GM23338 (cell line): Measurements from ENCODE around the gene COX6B1. TPM values are rescaled to one million over a fixed set of nuclear protein-coding genes. Genes with fewer than 3 reads are reported as not detected.
"Not testable (repeated sequence)": the region's sequence is repeated elsewhere in the genome, so short reads cannot be mapped to it uniquely, and the experiment has no call there.

Experiments used
- ATAC-seq: fragments of 200-7000 bp; cut with Tn5 transposase; 3 replicates; pipeline ENCODE4 v1.9.1; 2020
- DNase-seq: peaks from one replicate; pipeline ENCODE4 v3.0.0-alpha.2; 2015; ENCODE audit warnings: low spot score
- H2AFZ ChIP-seq: fragments of 200-600 bp; sonication (generic); 2 replicates; pipeline ENCODE4 v1.8.0; 2016; ENCODE audit warnings: antibody characterized with exemption, mild to moderate bottlenecking, moderate library complexity
- H3F3A ChIP-seq: fragments of 200-600 bp; sonication (generic); replicated peaks from 2 replicates; pipeline ENCODE4 v1.8.0; 2017; ENCODE audit warnings: antibody characterized with exemption, mixed run types, low read depth
- H3K27ac ChIP-seq: fragments of 200-600 bp; sonication (generic); 2 replicates; pipeline ENCODE4 v1.6.1; 2016; ENCODE audit warnings: low read depth
- H3K27me3 ChIP-seq: fragments of 200-600 bp; sonication (generic); 2 replicates; pipeline ENCODE4 v1.8.0; 2016; ENCODE audit warnings: mild to moderate bottlenecking, mixed run types, moderate library complexity; ENCODE audit not compliant: insufficient read depth
- H3K36me3 ChIP-seq: fragments of 200-600 bp; sonication (generic); 2 replicates; pipeline ENCODE4 v1.8.0; 2016; ENCODE audit warnings: mild to moderate bottlenecking; ENCODE audit not compliant: insufficient read depth
- H3K4me1 ChIP-seq: fragments of 200-600 bp; sonication (generic); 2 replicates; pipeline ENCODE4 v1.8.0; 2016; ENCODE audit warnings: mild to moderate bottlenecking, moderate library complexity; ENCODE audit not compliant: insufficient read depth
- H3K4me2 ChIP-seq: fragments of 200-600 bp; sonication (generic); 2 replicates; pipeline ENCODE4 v1.7.1; 2017; ENCODE audit warnings: mixed run types
- H3K4me3 ChIP-seq: fragments of 200-600 bp; sonication (generic); 2 replicates; pipeline ENCODE4 v1.6.1; 2016; ENCODE audit warnings: mixed run types
- H3K79me2 ChIP-seq: fragments of 200-600 bp; sonication (generic); replicated peaks from 2 replicates; pipeline ENCODE4 v1.8.0; 2017; ENCODE audit warnings: mild to moderate bottlenecking; ENCODE audit not compliant: insufficient read depth
- H3K9me2 ChIP-seq: fragments of 200-600 bp; sonication (generic); 2 replicates; pipeline ENCODE4 v1.8.0; 2017; ENCODE audit not compliant: insufficient read depth
- H4K20me1 ChIP-seq: fragments of 200-600 bp; sonication (generic); replicated peaks from 2 replicates; pipeline ENCODE4 v1.8.0; 2017; ENCODE audit warnings: mild to moderate bottlenecking; ENCODE audit not compliant: insufficient read depth
- H3K27ac Mint-ChIP-seq: 2 replicates; pipeline ENCODE4 v1.8.0; 2020; ENCODE audit warnings: inconsistent platforms, mild to moderate bottlenecking, moderate library complexity, mixed read lengths
- H3K27me3 Mint-ChIP-seq: 3 replicates; pipeline ENCODE4 v1.8.0; 2022; ENCODE audit warnings: low read depth, mild to moderate bottlenecking, moderate library complexity, mixed read lengths, inconsistent platforms; ENCODE audit not compliant: insufficient read depth, poor library complexity
- H3K36me3 Mint-ChIP-seq: 3 replicates; pipeline ENCODE4 v1.8.0; 2021; ENCODE audit warnings: low read depth, mild to moderate bottlenecking, inconsistent platforms, moderate library complexity, mixed read lengths
- H3K4me1 Mint-ChIP-seq: 3 replicates; pipeline ENCODE4 v1.8.0; 2020; ENCODE audit warnings: mild to moderate bottlenecking, inconsistent platforms, mixed read lengths
- H3K4me3 Mint-ChIP-seq: 3 replicates; pipeline ENCODE4 v1.8.0; 2021; ENCODE audit warnings: moderate library complexity, mild to moderate bottlenecking, inconsistent platforms, mixed read lengths
- H3K9me3 Mint-ChIP-seq: 3 replicates; pipeline ENCODE4 v1.8.0; 2020; ENCODE audit warnings: moderate library complexity, mild to moderate bottlenecking, inconsistent platforms, mixed read lengths
- EZH2 ChIP-seq: fragments of 200-600 bp; sonication (generic); IDR thresholded peaks from one replicate; pipeline ENCODE4 v1.8.0; 2017; ENCODE audit warnings: antibody characterized with exemption, mild to moderate bottlenecking, low read depth; ENCODE audit not compliant: unreplicated experiment
- EZH2phosphoT487 ChIP-seq: fragments of 200-600 bp; sonication (generic); IDR thresholded peaks from one replicate; pipeline ENCODE4 v1.8.1; 2018; ENCODE audit warnings: antibody characterized with exemption; ENCODE audit not compliant: unreplicated experiment
- STAT1 ChIP-seq: IDR thresholded peaks from one replicate; pipeline ENCODE4 v1.6.1; 2016; ENCODE audit warnings: antibody characterized with exemption; ENCODE audit not compliant: unreplicated experiment
- polyA plus RNA-seq: library from polyadenylated mRNA; unstranded; fragments of >200 nt; fragmentation: Nextera tagmentation; extraction: Ambion mirVana; gene quantifications from 2 replicates; pipeline ENCODE4 v1.2.1, GENCODE V29; 2016
- total RNA-seq: library from RNA; depleted of rRNA; stranded (reverse); fragments of >200 nt; shearing (Covaris generic); gene quantifications from 2 replicates; pipeline ENCODE4 v1.2.3, GENCODE V29; 2014
- TF ChIP-seq, protein P1 (sequence below), 2 experiments: fragments of 200-600 bp in 1 of 2; sonication (generic) in 1 of 2; conservative IDR thresholded peaks; 2 replicates each; pipeline versions ENCODE4 v1.5.1 to v1.6.1; 2016 to 2017; ENCODE audit warnings: antibody characterized with exemption in 2 of 2, low read depth in 2 of 2, mild to moderate bottlenecking in 2 of 2, moderate library complexity in 1 of 2
- TF ChIP-seq, protein P2 (sequence below): fragments of 250-450 bp; sonication (Bioruptor Pico); IDR thresholded peaks from 2 replicates; pipeline ENCODE4 v1.5.0; 2020; ENCODE audit warnings: mild to moderate bottlenecking, moderate library complexity

Gene COX6B1
- total and polyA plus RNA-seq, 2 experiments from 2014 or later, result 564 to 1,532 TPM

DNA sequence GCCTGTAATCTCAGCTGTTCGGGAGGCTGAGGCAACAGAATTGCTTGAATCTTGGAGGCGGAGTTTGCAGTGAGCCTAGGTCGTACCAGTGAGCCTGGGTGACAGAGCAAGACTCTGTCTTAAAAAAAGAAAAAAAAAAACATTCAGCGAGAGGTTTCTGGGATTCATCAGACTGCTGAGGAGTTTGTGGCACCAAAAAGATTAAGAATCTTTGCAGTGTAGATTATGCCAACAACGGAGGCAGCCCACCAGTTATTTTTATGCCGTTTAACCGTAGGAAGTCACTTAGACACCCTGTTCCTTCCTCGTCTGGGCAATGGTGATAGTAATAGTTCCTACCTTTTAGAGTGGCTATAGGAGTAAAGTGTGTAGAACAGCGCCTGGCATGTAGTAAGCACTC lies 2.5 kb downstream of the COX6B1 start (continued):
- TF ChIP-seq EZH2phosphoT487, result no peak
- TF ChIP-seq STAT1, result no peak
- TF ChIP-seq, protein P1, sequence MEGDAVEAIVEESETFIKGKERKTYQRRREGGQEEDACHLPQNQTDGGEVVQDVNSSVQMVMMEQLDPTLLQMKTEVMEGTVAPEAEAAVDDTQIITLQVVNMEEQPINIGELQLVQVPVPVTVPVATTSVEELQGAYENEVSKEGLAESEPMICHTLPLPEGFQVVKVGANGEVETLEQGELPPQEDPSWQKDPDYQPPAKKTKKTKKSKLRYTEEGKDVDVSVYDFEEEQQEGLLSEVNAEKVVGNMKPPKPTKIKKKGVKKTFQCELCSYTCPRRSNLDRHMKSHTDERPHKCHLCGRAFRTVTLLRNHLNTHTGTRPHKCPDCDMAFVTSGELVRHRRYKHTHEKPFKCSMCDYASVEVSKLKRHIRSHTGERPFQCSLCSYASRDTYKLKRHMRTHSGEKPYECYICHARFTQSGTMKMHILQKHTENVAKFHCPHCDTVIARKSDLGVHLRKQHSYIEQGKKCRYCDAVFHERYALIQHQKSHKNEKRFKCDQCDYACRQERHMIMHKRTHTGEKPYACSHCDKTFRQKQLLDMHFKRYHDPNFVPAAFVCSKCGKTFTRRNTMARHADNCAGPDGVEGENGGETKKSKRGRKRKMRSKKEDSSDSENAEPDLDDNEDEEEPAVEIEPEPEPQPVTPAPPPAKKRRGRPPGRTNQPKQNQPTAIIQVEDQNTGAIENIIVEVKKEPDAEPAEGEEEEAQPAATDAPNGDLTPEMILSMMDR (conservative IDR thresholded peaks at IDR 0.05; ENCODE audit: low read depth in 2 of 2), result no peak
- TF ChIP-seq, protein P2, sequence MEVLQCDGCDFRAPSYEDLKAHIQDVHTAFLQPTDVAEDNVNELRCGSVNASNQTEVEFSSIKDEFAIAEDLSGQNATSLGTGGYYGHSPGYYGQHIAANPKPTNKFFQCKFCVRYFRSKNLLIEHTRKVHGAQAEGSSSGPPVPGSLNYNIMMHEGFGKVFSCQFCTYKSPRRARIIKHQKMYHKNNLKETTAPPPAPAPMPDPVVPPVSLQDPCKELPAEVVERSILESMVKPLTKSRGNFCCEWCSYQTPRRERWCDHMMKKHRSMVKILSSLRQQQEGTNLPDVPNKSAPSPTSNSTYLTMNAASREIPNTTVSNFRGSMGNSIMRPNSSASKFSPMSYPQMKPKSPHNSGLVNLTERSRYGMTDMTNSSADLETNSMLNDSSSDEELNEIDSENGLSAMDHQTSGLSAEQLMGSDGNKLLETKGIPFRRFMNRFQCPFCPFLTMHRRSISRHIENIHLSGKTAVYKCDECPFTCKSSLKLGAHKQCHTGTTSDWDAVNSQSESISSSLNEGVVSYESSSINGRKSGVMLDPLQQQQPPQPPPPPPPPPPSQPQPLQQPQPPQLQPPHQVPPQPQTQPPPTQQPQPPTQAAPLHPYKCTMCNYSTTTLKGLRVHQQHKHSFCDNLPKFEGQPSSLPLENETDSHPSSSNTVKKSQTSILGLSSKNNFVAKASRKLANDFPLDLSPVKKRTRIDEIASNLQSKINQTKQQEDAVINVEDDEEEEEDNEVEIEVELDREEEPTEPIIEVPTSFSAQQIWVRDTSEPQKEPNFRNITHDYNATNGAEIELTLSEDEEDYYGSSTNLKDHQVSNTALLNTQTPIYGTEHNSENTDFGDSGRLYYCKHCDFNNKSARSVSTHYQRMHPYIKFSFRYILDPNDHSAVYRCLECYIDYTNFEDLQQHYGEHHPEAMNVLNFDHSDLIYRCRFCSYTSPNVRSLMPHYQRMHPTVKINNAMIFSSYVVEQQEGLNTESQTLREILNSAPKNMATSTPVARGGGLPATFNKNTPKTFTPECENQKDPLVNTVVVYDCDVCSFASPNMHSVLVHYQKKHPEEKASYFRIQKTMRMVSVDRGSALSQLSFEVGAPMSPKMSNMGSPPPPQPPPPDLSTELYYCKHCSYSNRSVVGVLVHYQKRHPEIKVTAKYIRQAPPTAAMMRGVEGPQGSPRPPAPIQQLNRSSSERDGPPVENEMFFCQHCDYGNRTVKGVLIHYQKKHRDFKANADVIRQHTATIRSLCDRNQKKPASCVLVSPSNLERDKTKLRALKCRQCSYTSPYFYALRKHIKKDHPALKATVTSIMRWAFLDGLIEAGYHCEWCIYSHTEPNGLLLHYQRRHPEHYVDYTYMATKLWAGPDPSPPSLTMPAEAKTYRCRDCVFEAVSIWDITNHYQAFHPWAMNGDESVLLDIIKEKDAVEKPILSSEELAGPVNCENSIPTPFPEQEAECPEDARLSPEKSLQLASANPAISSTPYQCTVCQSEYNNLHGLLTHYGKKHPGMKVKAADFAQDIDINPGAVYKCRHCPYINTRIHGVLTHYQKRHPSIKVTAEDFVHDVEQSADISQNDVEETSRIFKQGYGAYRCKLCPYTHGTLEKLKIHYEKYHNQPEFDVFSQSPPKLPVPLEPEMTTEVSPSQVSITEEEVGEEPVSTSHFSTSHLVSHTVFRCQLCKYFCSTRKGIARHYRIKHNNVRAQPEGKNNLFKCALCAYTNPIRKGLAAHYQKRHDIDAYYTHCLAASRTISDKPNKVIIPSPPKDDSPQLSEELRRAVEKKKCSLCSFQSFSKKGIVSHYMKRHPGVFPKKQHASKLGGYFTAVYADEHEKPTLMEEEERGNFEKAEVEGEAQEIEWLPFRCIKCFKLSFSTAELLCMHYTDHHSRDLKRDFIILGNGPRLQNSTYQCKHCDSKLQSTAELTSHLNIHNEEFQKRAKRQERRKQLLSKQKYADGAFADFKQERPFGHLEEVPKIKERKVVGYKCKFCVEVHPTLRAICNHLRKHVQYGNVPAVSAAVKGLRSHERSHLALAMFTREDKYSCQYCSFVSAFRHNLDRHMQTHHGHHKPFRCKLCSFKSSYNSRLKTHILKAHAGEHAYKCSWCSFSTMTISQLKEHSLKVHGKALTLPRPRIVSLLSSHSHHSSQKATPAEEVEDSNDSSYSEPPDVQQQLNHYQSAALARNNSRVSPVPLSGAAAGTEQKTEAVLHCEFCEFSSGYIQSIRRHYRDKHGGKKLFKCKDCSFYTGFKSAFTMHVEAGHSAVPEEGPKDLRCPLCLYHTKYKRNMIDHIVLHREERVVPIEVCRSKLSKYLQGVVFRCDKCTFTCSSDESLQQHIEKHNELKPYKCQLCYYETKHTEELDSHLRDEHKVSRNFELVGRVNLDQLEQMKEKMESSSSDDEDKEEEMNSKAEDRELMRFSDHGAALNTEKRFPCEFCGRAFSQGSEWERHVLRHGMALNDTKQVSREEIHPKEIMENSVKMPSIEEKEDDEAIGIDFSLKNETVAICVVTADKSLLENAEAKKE (CRISPR knock-in tag), result no peak
- TF ChIP-seq EZH2, result no peak

DNA sequence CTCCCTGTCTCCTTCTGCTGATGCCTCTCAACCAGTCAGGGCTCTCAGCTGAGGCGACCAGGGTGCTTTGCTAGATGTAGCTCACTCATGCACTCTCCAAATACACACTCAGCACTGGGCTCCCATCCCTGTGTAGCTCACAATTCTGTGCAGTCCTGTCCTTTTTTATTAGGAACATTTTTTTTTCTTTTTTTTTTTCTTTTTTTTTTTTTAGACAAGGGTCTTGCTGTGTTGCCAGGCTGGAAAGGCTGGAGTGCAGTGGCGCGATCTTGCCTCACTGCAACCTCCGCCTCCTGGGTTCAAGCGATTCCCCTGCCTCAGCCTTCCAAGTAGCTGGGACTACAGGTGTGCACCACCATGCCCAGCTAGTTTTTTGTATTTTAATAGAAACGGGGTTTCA lies 6.7 kb downstream of the COX6B1 start:
- H3K4me1 Mint-ChIP-seq, H3K4me2 ChIP-seq, H3K4me3 ChIP-seq, H3K4me3 Mint-ChIP-seq, H3K4me1 ChIP-seq, H2AFZ ChIP-seq, H4K20me1 ChIP-seq, H3K27ac Mint-ChIP-seq, ATAC-seq, H3K27ac ChIP-seq, DNase-seq, H3F3A ChIP-seq, H3K9me3 Mint-ChIP-seq, H3K79me2 ChIP-seq, H3K27me3 ChIP-seq, H3K9me2 ChIP-seq, H3K27me3 Mint-ChIP-seq: not testable (repeated sequence)
- H3K36me3 ChIP-seq, result peaks cover 40% of the 10 kb centered on the region
- H3K36me3 Mint-ChIP-seq, result peaks cover 75% of the 10 kb centered on the region
